Heart left ventricle (tissue), 16 donors: Measurements from ENCODE around the gene LRRC73. TPM values are rescaled to one million over a fixed set of nuclear protein-coding genes. Genes with fewer than 3 reads are reported as not detected.
"Not testable (repeated sequence)": the region's sequence is repeated elsewhere in the genome, so short reads cannot be mapped to it uniquely, and the experiment has no call there.

ENCODE experiments used
- ATAC-seq, 4 donors: fragments of 200-7000 bp; cut with Tn5 transposase; one replicate each; pipeline ENCODE4 v1.9.1; 2020 to 2022; ENCODE audit warnings: moderate library complexity in 4 of 4, mild to moderate bottlenecking in 3 of 4, moderate number of reproducible peaks in 1 of 4
- DNase-seq, 5 donors: peaks; one replicate each; pipeline ENCODE4 v3.0.0-alpha.2; 2020
- H3K27ac ChIP-seq, 12 donors: fragments of 200-600 bp; sonication (generic) in 4 of 12; one replicate each; pipeline versions ENCODE4 v1.5.0 to v1.8.0; 2016 to 2022; ENCODE audit warnings: mild to moderate bottlenecking in 2 of 12
- H3K27me3 ChIP-seq, 9 donors: fragments of 200-600 bp; sonication (generic) in 2 of 9; one replicate each; pipeline versions ENCODE4 v1.5.1 to v1.8.0; 2016 to 2022; ENCODE audit warnings: mild to moderate bottlenecking in 3 of 9
- H3K36me3 ChIP-seq, 9 donors: fragments of 200-600 bp; sonication (generic) in 2 of 9; one replicate each; pipeline versions ENCODE4 v1.5.0 to v1.8.0; 2018 to 2022; ENCODE audit warnings: mild to moderate bottlenecking in 2 of 9
- H3K4me1 ChIP-seq, 12 donors: fragments of 200-600 bp; sonication (generic) in 4 of 12; one replicate each; pipeline versions ENCODE4 v1.5.0 to v1.8.0; 2016 to 2022; ENCODE audit warnings: mild to moderate bottlenecking in 3 of 12
- H3K4me3 ChIP-seq, 12 donors: fragments of 200-600 bp; sonication (generic) in 4 of 12; one replicate each; pipeline versions ENCODE4 v1.5.0 to v1.8.0; 2017 to 2022; ENCODE audit warnings: mild to moderate bottlenecking in 9 of 12, moderate library complexity in 4 of 12
- H3K9me3 ChIP-seq, 12 donors: fragments of 200-600 bp; sonication (generic) in 4 of 12; one replicate each; pipeline versions ENCODE4 v1.5.0 to v1.8.0; 2016 to 2022; ENCODE audit warnings: mild to moderate bottlenecking in 1 of 12
- CTCF ChIP-seq, 12 donors: fragments of 200-600 bp; sonication (generic) in 4 of 12; IDR thresholded peaks; one replicate each; pipeline versions ENCODE4 v1.5.0 to v1.8.0; 2018 to 2022; ENCODE audit warnings: antibody characterized with exemption in 12 of 12, mild to moderate bottlenecking in 5 of 12
- POLR2A ChIP-seq, 2 donors: fragments of 450-650 bp; IDR thresholded peaks; one replicate each; pipeline ENCODE4 v1.6.1; 2017; ENCODE audit warnings: antibody characterized with exemption in 2 of 2, mild to moderate bottlenecking in 2 of 2, moderate library complexity in 2 of 2
- WGBS, 4 donors: extraction: QIAGEN DNeasy Blood & Tissue Kit in 2 of 4; methylation state at CpG; one replicate each; pipeline versions ENCODE4 v1.1.5 to v1.1.7; 2013 to 2018; 5-methylcytosine and 5-hydroxymethylcytosine counted together
- intact Hi-C, 10 donors: fragments of 100-400 bp; cut with DNase I; formaldehyde crosslinking; loops; one replicate each; pipeline versions ENCODE4 v1.11.1 to v1.14.2; 2022
- polyA plus RNA-seq, 2 donors: library from polyadenylated mRNA; stranded (reverse); fragments of 200-250 nt; gene quantifications; one replicate each; pipeline ENCODE4 v1.2.3, GENCODE V29; 2013
- total RNA-seq, 9 donors: library from RNA; depleted of rRNA in 2 of 9; stranded (reverse); fragments of >200 nt in 2 of 9; fragmentation: NEBNext Ultra II Directional in 3 of 9; extraction: Animal tissue kit (Norgen Biotek cat#: 25700) in 3 of 9; gene quantifications; one replicate each; pipeline versions ENCODE4 v1.1.0 to v1.2.4, GENCODE V29; 2016 to 2023
- donor health status: ischemic (EF 13 %, LVEDD 7.1; RV severe dilation, severe dysfunction).
- donor health status: healthy with polysubstance abuse.
- donor health status: DM: no; HTN: yes; CAD: no.
- donor health status: DM: no; HTN: no; CAD: no.
- donor health status: ischemic (EF 25% LVEDD 6.9; RV normal size, moderate dysfunction).
- donor health status: ischemic (EF 25% LVEDD 5.7; RV mildly dilated, moderate dysfunction).
- donor health status: healthy.
- donor health status: DM: yes; HTN: yes; CAD: no.
- donor health status: ischemic (EF 35%, LVEDD 5.7; RV mildly dilated, moderate dysfunction).
- donor health status: nonischemic (EF 11% LVEDD 7.7; RV severe dilation, severe dysfunction).
- donor health status: DM: yes; HTN: yes; CAD: no.
- donor health status: PGD.
- donor health status: ischemic (EF 29% LVEDD 5.4; RV normal size, mild dysfunction).
- donor health status: nonischemic (EF 23%, LVEDD 6.1; RV moderate dilation, normal function).

Gene LRRC73
- total and polyA plus RNA-seq, 11 donors: 0.50 to 5.1 (median 1.9) TPM

- Histone ChIP-seq H3K4me3 (no peak overlapping the region), H3K27me3 (peaks cover 0 to 4% (median 0%) of the 10 kb centered on the region in 9 donors), H3K36me3 (no peaks in the 10 kb centered on the region), H3K4me1 (peaks cover 0 to 25% (median 4%) of the 10 kb centered on the region in 12 donors), H3K9me3 (no peaks in the 10 kb centered on the region), H3K27ac (peak overlapping the region in 9 of 12 donors; percentile 28 to 95 (median 79))
- ATAC-seq (peak in 2 of 4 donors; percentile 28 to 60), DNase-seq (no peak)
- WGBS, 4 donors: 37 to 50% (median 43%) methylated on average over 4 of the region's 4 CpGs
- intact Hi-C loops: no loop called here
- TF ChIP-seq POLR2A (IDR thresholded peaks at IDR 0.05) (no peak), CTCF (IDR thresholded peaks at IDR 0.05) (no peak)
Observed at GRCh38 chr6:43468240-43468639, 41.9 kb downstream of the LRRC73 start.

GRCh38 chr6:43467752-43468151, 42.4 kb downstream of the LRRC73 start:
- Histone ChIP-seq H3K4me1 (peaks cover 0 to 25% (median 4%) of the 10 kb centered on the region in 12 donors), H3K27me3 (peaks cover 0 to 4% (median 0%) of the 10 kb centered on the region in 9 donors), H3K27ac (peak overlapping the region in 9 of 12 donors; percentile 28 to 95 (median 79)), H3K36me3 (no peaks in the 10 kb centered on the region), H3K9me3 (no peaks in the 10 kb centered on the region), H3K4me3 (no peak overlapping the region)
- DNase-seq (peak in 1 of 5 donors; percentile 55), ATAC-seq (peak; percentile 45 to 66 (median 54))
- WGBS, 4 donors: 31 to 42% (median 35%) methylated on average over 4 of the region's 4 CpGs
- intact Hi-C loops: no loop called here
- TF ChIP-seq POLR2A (IDR thresholded peaks at IDR 0.05): no peak
- no peak for TF ChIP-seq CTCF (IDR thresholded peaks at IDR 0.05)

GRCh38 chr6:43467265-43467664, 42.9 kb downstream of the LRRC73 start:
- intact Hi-C loops: not testable (repeated sequence)

GRCh38 chr6:43465948-43466347, 44.2 kb downstream of the LRRC73 start:
- intact Hi-C loops: no loop called here
- TF ChIP-seq POLR2A (IDR thresholded peaks at IDR 0.05) (no peak), CTCF (IDR thresholded peaks at IDR 0.05) (no peak)
- DNase-seq: no peak
- Histone ChIP-seq H3K27me3 (peaks cover 0 to 10% (median 0%) of the 10 kb centered on the region in 9 donors), H3K4me3 (no peak overlapping the region), H3K9me3 (no peaks in the 10 kb centered on the region), H3K27ac (no peak overlapping the region), H3K4me1 (peaks cover 0 to 25% (median 4%) of the 10 kb centered on the region in 12 donors), H3K36me3 (no peaks in the 10 kb centered on the region)
- no peak for ATAC-seq
- 60 to 85% (median 80%) methylated on average over 2 of the region's 2 CpGs for WGBS, 4 donors

More at GRCh38 chr6:43467265-43467664, 42.9 kb downstream of the LRRC73 start:
- Histone ChIP-seq H3K27ac (peak overlapping the region in 4 of 12 donors; percentile 19 to 95 (median 75)), H3K4me1 (peaks cover 0 to 25% (median 4%) of the 10 kb centered on the region in 12 donors)
- not testable (repeated sequence) for H3K36me3 ChIP-seq, H3K27me3 ChIP-seq, H3K9me3 ChIP-seq, H3K4me3 ChIP-seq, DNase-seq, ATAC-seq
- WGBS, 4 donors: 60 to 71% (median 65%) methylated on average over 5 of the region's 5 CpGs

GRCh38 chr6:43464337-43464736, 45.8 kb downstream of the LRRC73 start:
- H3K9me3 ChIP-seq: no peaks in the 10 kb centered on the region
- H3K4me1 ChIP-seq: peaks cover 0 to 20% (median 4%) of the 10 kb centered on the region in 12 donors
- WGBS, 4 donors: 84 to 89% (median 86%) methylated on average over 8 of the region's 8 CpGs
- DNase-seq (no peak), ATAC-seq (no peak)
- no peak overlapping the region for H3K27ac ChIP-seq
- TF ChIP-seq CTCF (IDR thresholded peaks at IDR 0.05): no peak
- no peak for TF ChIP-seq POLR2A (IDR thresholded peaks at IDR 0.05)
- intact Hi-C loops: no loop called here
- no peak overlapping the region for H3K4me3 ChIP-seq
- H3K27me3 ChIP-seq: peaks cover 0 to 12% (median 0%) of the 10 kb centered on the region in 9 donors
- H3K36me3 ChIP-seq: no peaks in the 10 kb centered on the region
